ENCODE results near the gene FAM98B. TPM values are rescaled to one million over a fixed set of nuclear protein-coding genes. Genes with fewer than 3 reads are reported as not detected.

Gene FAM98B
- total RNA-seq, 2 donors from 2014 or later: 19.6 to 22.6 TPM

DNA sequence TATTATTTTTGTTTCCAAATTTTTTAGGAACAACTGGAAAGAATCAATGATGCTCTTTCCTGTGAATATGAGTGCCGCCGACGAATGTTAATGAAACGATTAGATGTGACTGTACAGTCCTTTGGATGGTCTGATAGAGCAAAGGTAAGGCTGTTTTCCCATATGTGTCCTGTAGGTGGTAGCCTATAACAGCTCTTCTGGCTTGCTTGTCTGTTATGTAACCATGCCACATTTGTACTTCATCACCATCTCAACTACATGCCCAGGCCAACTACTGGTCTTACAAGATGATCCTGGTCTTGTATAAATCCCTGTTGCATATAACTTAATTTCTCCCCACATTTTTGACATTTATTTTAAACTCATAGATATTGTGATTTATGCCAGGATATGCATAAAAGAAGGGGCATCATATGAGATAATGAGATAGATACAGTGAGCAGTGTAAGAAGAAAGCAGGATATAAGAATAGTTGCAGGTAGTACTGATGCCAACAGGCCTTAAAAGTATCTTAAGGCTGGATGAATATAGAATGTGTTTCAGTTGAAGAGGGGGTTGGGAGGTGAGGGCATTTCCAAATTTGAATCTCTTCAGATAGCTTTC is 20.3 kb downstream of the FAM98B start:
- Mint-ChIP-seq H3K27ac (peak overlapping the region; percentile 88), H3K4me1 (peaks cover 14% of the 10 kb centered on the region), H3K27me3 (no peaks in the 10 kb centered on the region), H3K36me3 (ENCODE audit: low read depth) (peaks cover 9% of the 10 kb centered on the region), H3K4me3 (peak overlapping the region; percentile 70)
- no peaks in the 10 kb centered on the region for H3K9me3 ChIP-seq (ENCODE audit: control insufficient read depth, low read length, poor library complexity, severe bottlenecking)
- DNase-seq (peak in 1 of 3 donors; percentile 27), ATAC-seq (peak; percentile 99)

DNA sequence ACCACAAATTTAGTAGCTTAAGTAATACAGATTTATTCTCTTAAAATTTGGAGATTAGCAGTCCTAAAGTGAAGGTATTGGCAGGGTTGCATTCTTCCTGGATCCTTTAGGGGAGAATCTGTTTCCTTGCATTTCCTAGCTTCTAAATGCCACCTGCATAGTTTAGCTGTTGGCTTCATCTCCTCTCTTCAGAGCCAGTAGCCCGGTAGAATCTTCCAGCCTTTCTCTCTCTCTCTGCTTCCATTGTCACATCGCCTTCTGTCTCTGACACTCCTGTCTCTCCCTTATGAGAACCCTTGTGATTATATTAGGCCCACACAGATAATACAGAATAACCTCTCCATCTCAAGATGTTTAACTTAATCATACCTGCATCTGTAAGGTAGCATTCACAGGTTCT is 21.4 kb downstream of the FAM98B start:
- Mint-ChIP-seq H3K27ac (peak overlapping the region; percentile 88), H3K4me1 (peaks cover 14% of the 10 kb centered on the region), H3K36me3 (ENCODE audit: low read depth) (peaks cover 9% of the 10 kb centered on the region), H3K27me3 (no peaks in the 10 kb centered on the region), H3K4me3 (no peak overlapping the region)
- ATAC-seq (no peak), DNase-seq (no peak)
- no peaks in the 10 kb centered on the region for H3K9me3 ChIP-seq (ENCODE audit: control insufficient read depth, low read length, poor library complexity, severe bottlenecking)

DNA sequence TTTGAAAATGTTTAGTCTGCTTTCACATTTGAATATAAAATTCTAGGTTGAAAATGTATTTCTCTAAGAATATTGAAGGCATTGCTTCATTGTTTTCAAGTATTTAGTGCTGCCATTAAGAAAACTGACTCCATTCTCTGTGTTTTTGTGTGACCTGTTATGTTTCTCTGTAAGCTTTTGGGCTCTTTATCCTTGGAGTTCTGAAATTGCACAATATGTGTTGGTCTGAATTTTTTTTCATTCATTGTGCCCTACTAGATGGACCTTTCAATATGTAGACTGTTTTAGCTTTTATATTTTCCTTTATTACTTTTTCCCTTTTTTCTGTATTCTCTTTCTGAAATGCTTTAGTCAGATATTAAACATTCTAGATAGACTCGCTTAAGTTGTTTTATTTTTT is 22.2 kb downstream of the FAM98B start:
- Mint-ChIP-seq H3K27me3 (no peaks in the 10 kb centered on the region), H3K4me3 (no peak overlapping the region), H3K27ac (peak overlapping the region; percentile 88), H3K36me3 (ENCODE audit: low read depth) (peaks cover 9% of the 10 kb centered on the region), H3K4me1 (peaks cover 14% of the 10 kb centered on the region)
- ATAC-seq (no peak), DNase-seq (no peak)
- H3K9me3 ChIP-seq (ENCODE audit: control insufficient read depth, low read length, poor library complexity, severe bottlenecking): no peaks in the 10 kb centered on the region

DNA sequence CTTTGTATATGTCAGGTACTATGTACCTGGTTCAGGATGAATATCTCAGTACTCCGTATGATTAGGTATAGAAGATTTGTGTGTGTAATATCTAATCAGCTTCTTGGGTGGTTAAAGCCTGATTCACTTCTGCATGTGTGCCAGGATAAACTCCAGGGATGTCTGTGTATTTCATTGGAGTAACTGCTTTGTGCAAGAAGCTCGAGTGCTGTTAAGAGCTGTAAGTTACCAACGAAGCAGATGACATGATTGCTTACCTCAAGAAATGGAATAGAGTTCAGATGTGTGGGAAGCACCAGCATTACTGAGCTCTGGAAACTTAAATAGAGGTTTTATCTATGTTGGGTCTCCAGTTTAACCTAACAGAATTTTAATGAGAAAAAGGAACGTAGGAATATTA is 23.7 kb downstream of the FAM98B start:
- Mint-ChIP-seq H3K4me1 (peaks cover 25% of the 10 kb centered on the region), H3K36me3 (ENCODE audit: low read depth) (peaks cover 9% of the 10 kb centered on the region), H3K4me3 (no peak overlapping the region), H3K27me3 (no peaks in the 10 kb centered on the region), H3K27ac (peak overlapping the region; percentile 16)
- H3K9me3 ChIP-seq (ENCODE audit: control insufficient read depth, low read length, poor library complexity, severe bottlenecking): no peaks in the 10 kb centered on the region
- ATAC-seq (no peak), DNase-seq (no peak)

DNA sequence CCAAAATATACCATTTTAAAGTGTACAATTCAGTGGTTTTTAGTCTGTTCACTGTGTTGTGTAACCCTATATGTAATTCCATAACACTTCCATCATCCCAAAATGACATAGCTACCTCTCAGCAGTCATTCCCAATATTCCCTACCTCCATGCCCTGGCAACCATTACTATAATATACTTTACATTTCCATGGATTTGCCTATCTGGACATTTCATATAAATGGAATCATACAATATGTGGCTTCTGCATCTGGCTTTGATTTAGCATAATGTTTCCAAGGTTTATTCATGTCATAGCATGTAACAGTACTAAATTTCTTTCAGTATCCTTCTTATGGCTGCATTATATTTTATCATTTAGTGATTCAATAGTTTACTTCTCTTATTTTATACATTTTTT is 25.3 kb downstream of the FAM98B start:
- H3K27me3 Mint-ChIP-seq: no peaks in the 10 kb centered on the region
- DNase-seq (no peak), ATAC-seq (no peak)
- peaks cover 8% of the 10 kb centered on the region for H3K36me3 Mint-ChIP-seq (ENCODE audit: low read depth)
- no peaks in the 10 kb centered on the region for H3K9me3 ChIP-seq (ENCODE audit: control insufficient read depth, low read length, poor library complexity, severe bottlenecking)
- H3K4me3 Mint-ChIP-seq: no peak overlapping the region
- H3K4me1 Mint-ChIP-seq: peaks cover 23% of the 10 kb centered on the region
- peak overlapping the region; percentile 51 for H3K27ac Mint-ChIP-seq

DNA sequence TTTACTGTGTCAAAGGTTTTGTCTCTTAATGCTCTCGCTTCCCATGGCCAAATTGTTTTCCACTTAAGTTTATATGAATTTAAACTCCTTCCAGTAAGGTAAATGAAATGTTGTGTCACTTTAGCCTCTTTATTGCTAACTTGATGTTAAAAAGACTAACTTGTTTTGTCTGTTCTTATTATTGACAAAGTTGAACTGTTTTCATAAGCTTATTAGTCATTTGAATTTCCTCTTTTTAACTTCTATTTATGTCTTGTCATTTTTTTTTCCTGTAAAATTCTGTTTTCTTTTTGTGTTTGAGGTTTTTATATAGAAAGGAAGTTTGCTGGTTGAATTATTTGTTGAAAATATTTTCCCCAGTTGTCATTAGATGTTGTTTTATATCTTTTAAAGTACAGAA is 25.8 kb downstream of the FAM98B start:
- Mint-ChIP-seq H3K27ac (peak overlapping the region; percentile 24), H3K36me3 (ENCODE audit: low read depth) (peaks cover 6% of the 10 kb centered on the region)

DNA sequence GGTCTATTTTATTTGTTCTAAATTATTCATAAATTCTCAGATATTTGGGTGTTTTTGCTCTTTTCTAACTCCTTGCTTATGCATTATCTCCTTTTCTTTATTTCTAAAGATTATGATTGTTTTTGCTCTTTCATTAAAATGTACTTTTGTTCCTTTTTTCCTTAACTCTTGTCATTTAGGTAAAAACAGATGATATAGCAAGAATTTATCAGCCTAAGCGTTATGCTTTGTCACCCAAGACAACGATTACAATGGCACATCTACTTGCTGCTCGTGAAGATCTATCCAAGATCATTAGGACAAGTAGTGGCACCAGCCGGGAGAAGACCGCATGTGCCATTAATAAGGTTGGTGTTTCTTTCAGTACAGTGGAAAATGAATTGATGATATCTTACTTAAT is 27.2 kb downstream of the FAM98B start:
- Mint-ChIP-seq H3K36me3 (ENCODE audit: low read depth) (peaks cover 3% of the 10 kb centered on the region), H3K4me3 (no peak overlapping the region), H3K27me3 (no peaks in the 10 kb centered on the region), H3K27ac (peak overlapping the region; percentile 83), H3K4me1 (peaks cover 14% of the 10 kb centered on the region)
- no peak for DNase-seq
- ATAC-seq: no peak
- no peaks in the 10 kb centered on the region for H3K9me3 ChIP-seq (ENCODE audit: control insufficient read depth, low read length, poor library complexity, severe bottlenecking)

More for the DNA sequence above, 25.8 kb downstream of the FAM98B start:
- Mint-ChIP-seq H3K4me3 (no peak overlapping the region), H3K27me3 (no peaks in the 10 kb centered on the region), H3K4me1 (peaks cover 18% of the 10 kb centered on the region)
- ATAC-seq: no peak
- no peak for DNase-seq
- H3K9me3 ChIP-seq (ENCODE audit: control insufficient read depth, low read length, poor library complexity, severe bottlenecking): no peaks in the 10 kb centered on the region

DNA sequence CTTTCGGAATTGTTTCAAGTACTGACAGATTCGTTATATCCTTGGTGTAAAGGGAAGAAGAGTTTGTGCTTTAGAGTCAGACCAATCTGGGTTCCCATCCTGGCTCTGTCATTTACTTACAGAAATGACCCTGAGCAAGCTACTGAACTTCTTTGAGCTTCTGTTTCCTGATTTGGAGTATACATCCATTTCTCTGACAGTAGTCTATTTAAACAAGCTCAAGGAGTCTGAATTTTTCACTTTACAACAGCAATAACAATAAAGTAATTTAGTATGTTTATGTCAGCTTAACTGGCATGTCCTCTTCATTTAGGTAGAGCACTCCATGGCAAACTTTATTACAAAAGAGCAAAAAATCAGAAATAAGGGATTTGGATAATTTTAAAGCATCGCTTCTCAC is 27.8 kb downstream of the FAM98B start:
- H3K27me3 Mint-ChIP-seq: no peaks in the 10 kb centered on the region
- H3K27ac Mint-ChIP-seq: peak overlapping the region; percentile 83
- no peak overlapping the region for H3K4me3 Mint-ChIP-seq
- peaks cover 14% of the 10 kb centered on the region for H3K4me1 Mint-ChIP-seq
- ATAC-seq (no peak), DNase-seq (no peak)
- no peaks in the 10 kb centered on the region for H3K9me3 ChIP-seq (ENCODE audit: control insufficient read depth, low read length, poor library complexity, severe bottlenecking)
- peaks cover under 1% of the 10 kb centered on the region for H3K36me3 Mint-ChIP-seq (ENCODE audit: low read depth)

DNA sequence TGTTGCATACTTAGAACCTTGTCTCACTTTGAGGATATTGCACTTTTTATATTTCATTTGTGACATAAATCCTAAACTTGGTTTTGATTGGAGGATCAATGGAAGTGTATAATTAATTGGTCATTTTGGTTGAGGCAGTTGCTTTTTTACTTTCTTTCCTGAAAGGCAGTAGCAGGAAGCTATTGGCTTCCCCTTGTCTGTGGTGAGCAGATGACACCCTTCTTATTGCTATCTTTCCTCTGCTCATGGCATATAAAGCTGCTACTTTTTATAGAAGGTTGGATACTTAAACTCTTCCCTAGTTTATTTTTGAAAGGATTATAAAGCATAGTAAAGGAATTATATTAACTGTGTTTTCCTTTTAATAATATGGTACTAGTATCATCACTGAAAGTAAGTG is 28.6 kb downstream of the FAM98B start:
- Mint-ChIP-seq H3K4me3 (no peak overlapping the region), H3K36me3 (ENCODE audit: low read depth) (peaks cover 3% of the 10 kb centered on the region), H3K27ac (peak overlapping the region; percentile 75), H3K27me3 (no peaks in the 10 kb centered on the region), H3K4me1 (peaks cover 22% of the 10 kb centered on the region)
- ATAC-seq (no peak), DNase-seq (no peak)
- H3K9me3 ChIP-seq (ENCODE audit: control insufficient read depth, low read length, poor library complexity, severe bottlenecking): no peaks in the 10 kb centered on the region

DNA sequence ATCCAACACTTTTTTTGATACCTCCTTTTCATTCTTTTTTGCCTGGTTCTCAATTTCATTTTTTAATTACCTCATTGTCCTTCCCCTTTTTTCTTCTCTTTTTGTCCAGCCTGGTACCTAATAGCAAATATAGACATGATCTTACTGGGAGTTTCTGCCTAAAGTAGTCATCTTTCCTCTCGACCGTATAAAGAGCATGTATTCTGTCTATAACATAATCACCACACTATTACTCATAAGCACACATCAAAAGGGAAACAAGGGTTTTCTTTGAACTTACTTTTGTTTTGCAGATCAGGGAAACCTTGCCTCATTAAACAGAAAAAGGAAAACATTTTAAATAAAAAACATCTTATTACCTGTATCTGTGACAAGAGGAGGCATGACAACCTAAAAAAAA is 33.0 kb downstream of the FAM98B start:
- H3K4me3 Mint-ChIP-seq: peak overlapping the region; percentile 81
- peaks cover 7% of the 10 kb centered on the region for H3K36me3 Mint-ChIP-seq (ENCODE audit: low read depth)
- ATAC-seq: peak; percentile 88

DNA sequence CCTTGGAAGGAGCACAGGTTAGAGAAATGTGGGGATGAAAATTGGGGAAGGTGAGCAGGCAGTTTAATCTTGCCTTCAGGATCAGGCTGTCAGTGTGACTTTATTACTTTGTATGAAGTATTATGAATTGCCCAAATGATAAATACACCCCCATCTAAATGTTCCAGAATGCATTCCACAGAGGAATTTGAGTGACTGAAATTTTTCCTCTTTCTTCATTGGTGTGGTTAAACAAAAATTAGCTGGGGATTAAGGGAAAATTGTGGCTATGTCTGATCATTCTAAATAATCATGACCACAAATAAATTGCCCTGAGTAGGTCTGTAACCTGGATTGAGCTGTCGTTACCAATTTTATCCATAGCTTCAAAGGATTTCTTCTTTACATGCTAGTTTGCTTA is 33.5 kb downstream of the FAM98B start:
- no peaks in the 10 kb centered on the region for H3K9me3 ChIP-seq (ENCODE audit: control insufficient read depth, low read length, poor library complexity, severe bottlenecking)
- Mint-ChIP-seq H3K27me3 (no peaks in the 10 kb centered on the region), H3K4me1 (peaks cover 31% of the 10 kb centered on the region), H3K4me3 (no peak overlapping the region), H3K36me3 (ENCODE audit: low read depth) (peaks cover 7% of the 10 kb centered on the region), H3K27ac (peak overlapping the region; percentile 98)
- ATAC-seq (no peak), DNase-seq (no peak)

More for the DNA sequence above, 33.0 kb downstream of the FAM98B start:
- no peak for DNase-seq
- Mint-ChIP-seq H3K27me3 (no peaks in the 10 kb centered on the region), H3K27ac (peak overlapping the region; percentile 98), H3K4me1 (peaks cover 34% of the 10 kb centered on the region)
- no peaks in the 10 kb centered on the region for H3K9me3 ChIP-seq (ENCODE audit: control insufficient read depth, low read length, poor library complexity, severe bottlenecking)

DNA sequence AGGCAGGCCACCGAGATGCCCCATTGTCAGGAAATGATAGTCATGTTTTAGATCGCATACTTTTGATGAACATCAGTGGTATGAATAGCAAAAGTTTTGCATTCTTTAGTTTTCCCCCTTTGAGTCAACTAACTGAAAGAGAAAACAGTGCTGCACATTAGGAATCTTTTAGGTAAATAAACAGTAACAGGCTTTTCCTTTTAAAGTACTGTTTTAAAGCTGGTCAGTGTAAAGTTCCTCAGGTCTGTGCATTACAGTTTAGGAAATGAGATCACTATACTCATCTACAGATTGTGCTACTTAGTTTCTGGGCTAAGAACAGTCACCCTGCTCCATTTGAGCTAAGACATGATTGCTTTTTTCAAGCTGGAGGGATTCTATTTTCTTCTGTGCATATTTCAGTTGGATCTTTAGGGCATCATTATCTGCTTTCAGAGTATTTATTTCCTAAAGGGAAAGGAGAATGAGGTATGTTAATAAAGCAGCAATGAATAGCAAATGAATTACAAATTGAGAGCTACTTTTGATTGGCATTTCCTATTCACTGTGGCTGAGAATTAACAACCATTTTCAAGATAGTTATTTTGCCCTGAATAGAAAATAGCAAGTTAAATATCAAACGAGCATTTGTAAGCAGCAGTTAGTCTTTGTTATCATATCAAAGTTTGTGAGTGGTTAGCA is 36.5 kb downstream of the FAM98B start:
- peak overlapping the region; percentile 98 for H3K27ac Mint-ChIP-seq
- DNase-seq (no peak), ATAC-seq (no peak)
- H3K27me3 Mint-ChIP-seq: no peaks in the 10 kb centered on the region
- H3K36me3 Mint-ChIP-seq (ENCODE audit: low read depth): peaks cover 11% of the 10 kb centered on the region
- H3K9me3 ChIP-seq (ENCODE audit: control insufficient read depth, low read length, poor library complexity, severe bottlenecking): no peaks in the 10 kb centered on the region
- no peak overlapping the region for H3K4me3 Mint-ChIP-seq
- H3K4me1 Mint-ChIP-seq: peaks cover 36% of the 10 kb centered on the region

DNA sequence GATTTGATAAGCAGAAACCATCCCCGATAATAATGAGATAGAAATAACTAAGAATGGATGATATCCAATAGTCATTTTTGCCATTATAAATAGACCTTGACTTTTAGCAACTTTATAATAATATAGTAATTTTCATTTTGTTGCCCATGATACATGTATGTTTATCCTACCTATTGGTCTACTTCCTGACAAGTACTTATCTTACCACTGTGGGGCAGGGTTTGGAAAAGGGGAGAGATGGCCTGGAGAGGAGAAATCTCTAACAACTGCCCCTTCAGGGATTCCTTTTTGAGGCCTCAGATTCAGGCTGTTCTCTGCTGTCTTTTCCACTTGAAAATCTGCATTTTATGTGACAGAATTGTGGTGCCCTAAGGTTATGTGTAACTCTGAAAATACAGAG is 42.2 kb downstream of the FAM98B start:
- no peak for ATAC-seq
- H3K9me3 ChIP-seq (ENCODE audit: control insufficient read depth, low read length, poor library complexity, severe bottlenecking): no peaks in the 10 kb centered on the region
- H3K4me1 Mint-ChIP-seq: peaks cover 25% of the 10 kb centered on the region
- H3K4me3 Mint-ChIP-seq: no peak overlapping the region
- no peaks in the 10 kb centered on the region for H3K27me3 Mint-ChIP-seq
- peak overlapping the region; percentile 94 for H3K27ac Mint-ChIP-seq
- DNase-seq: no peak
- peaks cover 13% of the 10 kb centered on the region for H3K36me3 Mint-ChIP-seq (ENCODE audit: low read depth)

DNA sequence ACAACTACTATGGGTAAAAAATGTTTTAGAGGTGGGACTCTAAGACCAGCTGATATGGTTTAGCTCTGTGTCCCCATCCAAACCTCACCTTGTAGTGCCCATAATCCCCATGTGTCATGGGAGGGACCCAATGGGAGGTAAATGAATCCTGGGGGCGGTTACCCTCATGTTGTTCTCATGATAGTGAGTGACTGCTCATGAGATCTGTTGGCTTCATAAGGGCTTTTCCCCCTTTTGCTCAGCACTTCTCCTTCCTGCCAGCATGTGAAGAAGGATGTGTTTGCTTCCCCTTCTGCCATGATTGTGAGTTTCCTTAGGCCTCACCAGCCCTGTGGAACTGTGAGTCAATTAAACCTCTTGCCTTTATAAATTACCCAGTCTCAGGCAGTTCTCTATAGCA is 45.7 kb downstream of the FAM98B start:
- peak overlapping the region; percentile 77 for H3K27ac Mint-ChIP-seq
- ATAC-seq (no peak), DNase-seq (no peak)
- H3K4me3 Mint-ChIP-seq: no peak overlapping the region
- no peaks in the 10 kb centered on the region for H3K27me3 Mint-ChIP-seq
- peaks cover 15% of the 10 kb centered on the region for H3K36me3 Mint-ChIP-seq (ENCODE audit: low read depth)
- peaks cover 21% of the 10 kb centered on the region for H3K4me1 Mint-ChIP-seq
- H3K9me3 ChIP-seq (ENCODE audit: control insufficient read depth, low read length, poor library complexity, severe bottlenecking): no peaks in the 10 kb centered on the region

All from T-helper 17 cell (primary cell).